ENCODE results near the gene HPCAL4. TPM values are rescaled to one million over a fixed set of nuclear protein-coding genes. Genes with fewer than 3 reads are reported as not detected.

The HPCAL4 gene
- total and polyA plus RNA-seq, 3 experiments from 2014 or later: 1.9 to 2.5 (median 2.0) TPM

GRCh38 chr1:39729030-39729429 is 37.8 kb upstream of the HPCAL4 start:
- H3K27ac Mint-ChIP-seq: no peak overlapping the region
- H3K4me3 Mint-ChIP-seq: no peak overlapping the region
- H3K27me3 ChIP-seq (ENCODE audit: insufficient read depth, low read length, poor library complexity, severe bottlenecking): peaks cover 25% of the 10 kb centered on the region
- no peaks in the 10 kb centered on the region for H3K9me3 ChIP-seq (ENCODE audit: low read length)
- no peak overlapping the region for H3K4me3 ChIP-seq (ENCODE audit: low read length)
- no peak overlapping the region for H3K27ac ChIP-seq (ENCODE audit: low read depth, low read length)
- H3K27me3 Mint-ChIP-seq: peaks cover 52 to 81% of the 10 kb centered on the region in 2 donors
- H3K36me3 ChIP-seq (ENCODE audit: insufficient read depth, low read length): no peaks in the 10 kb centered on the region
- no peak for DNase-seq
- H3K4me1 ChIP-seq (ENCODE audit: insufficient read depth, low read length): no peaks in the 10 kb centered on the region
- peaks cover 0 to 4% (median 2%) of the 10 kb centered on the region in 3 donors for H3K4me1 Mint-ChIP-seq
- no peaks in the 10 kb centered on the region for H3K36me3 Mint-ChIP-seq
- H3K9me3 Mint-ChIP-seq: no peaks in the 10 kb centered on the region
- ChIA-PET CTCF (no interaction called here), POLR2A (no interaction called here)

GRCh38 chr1:39727932-39728317 is 36.7 kb upstream of the HPCAL4 start:
- Histone ChIP-seq H3K4me3 (ENCODE audit: low read length) (no peak overlapping the region), H3K27me3 (ENCODE audit: insufficient read depth, low read length, poor library complexity, severe bottlenecking) (peaks cover 24% of the 10 kb centered on the region), H3K4me1 (ENCODE audit: insufficient read depth, low read length) (no peaks in the 10 kb centered on the region), H3K36me3 (ENCODE audit: insufficient read depth, low read length) (no peaks in the 10 kb centered on the region), H3K27ac (ENCODE audit: low read depth, low read length) (no peak overlapping the region), H3K9me3 (ENCODE audit: low read length) (no peaks in the 10 kb centered on the region)
- ChIA-PET CTCF (no interaction called here), POLR2A (no interaction called here)
- Mint-ChIP-seq H3K4me1 (peaks cover 0 to 4% (median 2%) of the 10 kb centered on the region in 3 donors), H3K27ac (no peak overlapping the region), H3K9me3 (no peaks in the 10 kb centered on the region), H3K36me3 (no peaks in the 10 kb centered on the region), H3K4me3 (peak overlapping the region in 2 of 7 donors; percentile 33 to 58), H3K27me3 (peaks cover 45 to 71% of the 10 kb centered on the region in 2 donors)
- DNase-seq: no peak

DNA sequence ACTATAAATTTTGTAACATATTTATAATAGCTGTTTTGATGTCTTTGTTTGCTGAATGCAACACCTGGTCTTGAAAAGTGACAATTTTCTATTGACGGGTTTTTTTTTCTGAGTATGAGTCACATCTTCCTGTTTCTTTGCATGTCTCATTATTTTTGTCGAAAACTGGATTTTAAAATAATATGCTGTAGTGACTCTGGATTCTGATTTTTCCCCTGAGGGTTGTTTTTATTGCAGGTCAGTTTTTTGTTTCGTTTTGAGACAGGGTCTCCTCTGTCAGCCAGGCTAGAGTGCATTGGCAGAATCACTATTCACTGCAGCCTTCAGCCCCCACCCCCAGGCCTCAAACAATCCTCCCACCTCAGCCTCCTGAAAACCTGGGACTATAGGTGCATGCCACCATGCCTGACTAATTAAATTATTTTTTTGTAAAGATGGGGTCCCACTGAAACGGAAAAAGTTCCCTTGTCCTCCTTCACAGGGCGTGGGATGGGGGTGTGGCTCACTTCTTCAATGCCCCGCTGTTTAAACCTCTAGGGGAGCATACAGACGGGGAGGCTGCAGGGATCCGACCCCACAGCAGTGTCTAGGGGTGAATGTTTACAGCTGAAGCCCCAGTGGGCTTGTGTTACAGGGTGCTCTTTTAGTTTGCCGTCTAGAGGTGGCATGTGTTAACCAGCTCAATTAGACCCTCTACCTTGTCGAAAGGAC is 36.1 kb upstream of the HPCAL4 start:
- Histone ChIP-seq H3K4me1 (ENCODE audit: insufficient read depth, low read length) (no peaks in the 10 kb centered on the region), H3K27ac (ENCODE audit: low read depth, low read length) (no peak overlapping the region), H3K27me3 (ENCODE audit: insufficient read depth, low read length, poor library complexity, severe bottlenecking) (peaks cover 22% of the 10 kb centered on the region), H3K36me3 (ENCODE audit: insufficient read depth, low read length) (no peaks in the 10 kb centered on the region), H3K4me3 (ENCODE audit: low read length) (no peak overlapping the region), H3K9me3 (ENCODE audit: low read length) (no peaks in the 10 kb centered on the region)
- no peaks in the 10 kb centered on the region for H3K36me3 Mint-ChIP-seq
- DNase-seq: no peak
- peaks cover 41 to 66% of the 10 kb centered on the region in 2 donors for H3K27me3 Mint-ChIP-seq
- peaks cover 0 to 4% (median 2%) of the 10 kb centered on the region in 3 donors for H3K4me1 Mint-ChIP-seq
- ChIA-PET CTCF (no interaction called here), POLR2A (no interaction called here)
- H3K27ac Mint-ChIP-seq: no peak overlapping the region
- no peaks in the 10 kb centered on the region for H3K9me3 Mint-ChIP-seq
- peak overlapping the region in 2 of 7 donors; percentile 45 to 58 for H3K4me3 Mint-ChIP-seq

DNA sequence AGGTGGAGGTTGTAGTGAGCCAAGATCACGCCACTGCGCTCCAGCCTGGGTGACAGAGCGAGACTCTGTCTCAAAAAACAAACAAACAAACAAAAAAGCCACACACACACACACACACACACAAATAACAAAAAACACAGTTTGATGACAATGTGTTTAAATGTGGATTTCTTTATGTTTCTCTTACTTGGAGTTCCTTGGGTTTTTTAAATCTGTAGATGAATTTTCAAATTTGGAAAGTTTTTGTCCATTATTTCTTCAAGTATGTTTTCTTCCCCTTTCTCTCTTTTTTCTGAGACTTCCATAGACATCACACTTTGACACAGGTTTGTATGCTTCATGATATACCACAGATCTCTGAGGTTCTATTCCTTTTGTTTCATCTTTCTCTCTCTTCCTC is 35.4 kb upstream of the HPCAL4 start:
- Histone ChIP-seq H3K4me3 (ENCODE audit: low read length) (no peak overlapping the region), H3K36me3 (ENCODE audit: insufficient read depth, low read length) (no peaks in the 10 kb centered on the region), H3K27ac (ENCODE audit: low read depth, low read length) (no peak overlapping the region), H3K4me1 (ENCODE audit: insufficient read depth, low read length) (no peaks in the 10 kb centered on the region), H3K9me3 (ENCODE audit: low read length) (no peaks in the 10 kb centered on the region), H3K27me3 (ENCODE audit: insufficient read depth, low read length, poor library complexity, severe bottlenecking) (peaks cover 22% of the 10 kb centered on the region)
- no peak for DNase-seq
- peaks cover 41 to 64% of the 10 kb centered on the region in 2 donors for H3K27me3 Mint-ChIP-seq
- POLR2A ChIA-PET: no interaction called here
- no peak overlapping the region for H3K4me3 Mint-ChIP-seq
- CTCF ChIA-PET: no interaction called here
- H3K36me3 Mint-ChIP-seq: no peaks in the 10 kb centered on the region
- peaks cover 0 to 4% (median 2%) of the 10 kb centered on the region in 3 donors for H3K4me1 Mint-ChIP-seq
- H3K27ac Mint-ChIP-seq: no peak overlapping the region
- H3K9me3 Mint-ChIP-seq: no peaks in the 10 kb centered on the region

- Mint-ChIP-seq H3K9me3 (no peaks in the 10 kb centered on the region), H3K4me3 (no peak overlapping the region), H3K4me1 (peaks cover 0 to 4% (median 2%) of the 10 kb centered on the region in 3 donors), H3K27ac (no peak overlapping the region), H3K27me3 (peaks cover 20 to 41% of the 10 kb centered on the region in 2 donors), H3K36me3 (no peaks in the 10 kb centered on the region)
- POLR2A ChIA-PET: interaction anchor here (0.6 kb wide), 1 partner anchor 41 kb away, joined by 9 read pairs; no protein-coding TSS in a partner anchor
- Histone ChIP-seq H3K9me3 (ENCODE audit: low read length) (no peaks in the 10 kb centered on the region), H3K4me1 (ENCODE audit: insufficient read depth, low read length) (no peaks in the 10 kb centered on the region), H3K27me3 (ENCODE audit: insufficient read depth, low read length, poor library complexity, severe bottlenecking) (peaks cover 15% of the 10 kb centered on the region), H3K4me3 (ENCODE audit: low read length) (no peak overlapping the region), H3K36me3 (ENCODE audit: insufficient read depth, low read length) (no peaks in the 10 kb centered on the region), H3K27ac (ENCODE audit: low read depth, low read length) (no peak overlapping the region)
- CTCF ChIA-PET: interaction anchor here (1.2 to 2.2 kb wide), 2 partner anchors 50 to 116 kb away, joined by 3 to 9 read pairs; no protein-coding TSS in a partner anchor
- DNase-seq: no peak
Measured at GRCh38 chr1:39722495-39722894, 31.3 kb upstream of the HPCAL4 start.

GRCh38 chr1:39721664-39722063 is 30.4 kb upstream of the HPCAL4 start:
- CTCF ChIA-PET: interaction anchor here (2.2 kb wide), 2 partner anchors 111 to 115 kb away, joined by 9 to 12 read pairs; no protein-coding TSS in a partner anchor
- Histone ChIP-seq H3K36me3 (ENCODE audit: insufficient read depth, low read length) (no peaks in the 10 kb centered on the region), H3K9me3 (ENCODE audit: low read length) (no peaks in the 10 kb centered on the region), H3K27ac (ENCODE audit: low read depth, low read length) (no peak overlapping the region), H3K27me3 (ENCODE audit: insufficient read depth, low read length, poor library complexity, severe bottlenecking) (peaks cover 16% of the 10 kb centered on the region), H3K4me1 (ENCODE audit: insufficient read depth, low read length) (no peaks in the 10 kb centered on the region), H3K4me3 (ENCODE audit: low read length) (no peak overlapping the region)
- Mint-ChIP-seq H3K36me3 (no peaks in the 10 kb centered on the region), H3K27me3 (peaks cover 16 to 41% of the 10 kb centered on the region in 2 donors), H3K4me3 (no peak overlapping the region), H3K27ac (no peak overlapping the region), H3K9me3 (no peaks in the 10 kb centered on the region), H3K4me1 (no peaks in the 10 kb centered on the region)
- DNase-seq: no peak
- POLR2A ChIA-PET: no interaction called here

DNA sequence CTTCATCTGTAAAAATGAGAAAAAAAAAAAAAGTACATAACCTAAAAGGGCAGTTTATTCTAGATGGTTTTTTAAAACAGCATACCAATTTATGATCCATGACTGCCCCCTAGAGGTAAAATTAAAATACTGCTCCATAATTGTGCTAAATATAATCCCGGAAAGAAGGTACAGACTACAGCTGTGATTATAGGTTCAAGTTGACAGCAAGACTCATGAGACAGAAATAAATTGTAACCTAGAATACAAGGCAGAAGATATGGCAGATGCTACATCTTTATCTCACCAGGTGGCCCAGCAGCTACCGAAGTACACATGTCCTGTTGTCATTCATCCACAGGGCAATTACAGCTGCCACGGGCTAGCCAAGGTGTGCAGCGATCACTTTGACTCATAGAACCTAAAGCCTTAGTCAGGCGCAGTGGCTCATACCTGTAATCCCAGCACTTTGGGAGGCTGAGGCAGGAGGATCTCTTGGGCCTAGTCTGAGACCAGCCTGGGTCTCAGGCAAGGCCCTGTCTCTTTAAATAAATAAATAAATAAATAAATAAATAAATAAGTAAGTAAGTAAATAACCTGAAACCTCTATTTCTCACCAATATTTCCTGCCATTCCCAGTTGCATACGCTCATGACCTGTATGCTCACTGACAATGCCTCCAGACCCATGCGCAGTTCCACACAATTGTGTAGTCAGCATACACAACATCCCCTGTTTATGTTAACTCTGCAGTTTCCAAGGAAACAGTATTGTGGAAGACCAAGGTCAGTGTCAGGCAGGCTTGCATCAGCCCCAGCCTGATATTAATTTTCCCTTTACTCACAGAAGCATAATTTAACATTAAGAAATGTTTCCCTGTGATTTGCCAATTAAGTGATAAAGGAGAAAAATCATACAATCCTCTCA is 29.1 kb upstream of the HPCAL4 start:
- Histone ChIP-seq H3K36me3 (ENCODE audit: insufficient read depth, low read length) (no peaks in the 10 kb centered on the region), H3K4me3 (ENCODE audit: low read length) (no peak overlapping the region), H3K4me1 (ENCODE audit: insufficient read depth, low read length) (no peaks in the 10 kb centered on the region), H3K9me3 (ENCODE audit: low read length) (no peaks in the 10 kb centered on the region), H3K27ac (ENCODE audit: low read depth, low read length) (no peak overlapping the region), H3K27me3 (ENCODE audit: insufficient read depth, low read length, poor library complexity, severe bottlenecking) (peaks cover 16% of the 10 kb centered on the region)
- H3K27me3 Mint-ChIP-seq: peaks cover 15 to 39% of the 10 kb centered on the region in 2 donors
- H3K27ac Mint-ChIP-seq: no peak overlapping the region
- ChIA-PET POLR2A (interaction anchor here (0.8 to 1.3 kb wide), 2 partner anchors 18 to 48 kb away, joined by 3 to 5 read pairs; partner anchors contain the start of gene PPIE), CTCF (interaction anchor here (0.7 to 2.2 kb wide), 14 partner anchors 14 to 1283 kb away, joined by 3 to 15 read pairs (median 4); partner anchors contain the start of genes HPCAL4 and NT5C1A)
- no peaks in the 10 kb centered on the region for H3K9me3 Mint-ChIP-seq
- no peaks in the 10 kb centered on the region for H3K4me1 Mint-ChIP-seq
- peak in 2 of 5 donors; percentile 54 to 68 for DNase-seq
- no peaks in the 10 kb centered on the region for H3K36me3 Mint-ChIP-seq
- no peak overlapping the region for H3K4me3 Mint-ChIP-seq

- no peaks in the 10 kb centered on the region for H3K4me1 Mint-ChIP-seq
- no peak overlapping the region for H3K4me3 Mint-ChIP-seq
- no peaks in the 10 kb centered on the region for H3K36me3 ChIP-seq (ENCODE audit: insufficient read depth, low read length)
- no peaks in the 10 kb centered on the region for H3K36me3 Mint-ChIP-seq
- POLR2A ChIA-PET: no interaction called here
- H3K9me3 Mint-ChIP-seq: no peaks in the 10 kb centered on the region
- no peak overlapping the region for H3K27ac Mint-ChIP-seq
- H3K4me3 ChIP-seq (ENCODE audit: low read length): no peak overlapping the region
- H3K27me3 Mint-ChIP-seq: peaks cover 9 to 44% of the 10 kb centered on the region in 2 donors
- CTCF ChIA-PET: interaction anchor here (2.2 kb wide), 1 partner anchor 81 kb away, joined by 7 read pairs; no protein-coding TSS in a partner anchor
- H3K4me1 ChIP-seq (ENCODE audit: insufficient read depth, low read length): no peaks in the 10 kb centered on the region
- H3K27me3 ChIP-seq (ENCODE audit: insufficient read depth, low read length, poor library complexity, severe bottlenecking): peaks cover 11% of the 10 kb centered on the region
- H3K9me3 ChIP-seq (ENCODE audit: low read length): no peaks in the 10 kb centered on the region
- no peak for DNase-seq
- H3K27ac ChIP-seq (ENCODE audit: low read depth, low read length): no peak overlapping the region
Measured at GRCh38 chr1:39717809-39718208, 26.6 kb upstream of the HPCAL4 start.
